OCI-LY3 (cell line): ENCODE results near the gene ZNF526.

Experiments
- EZH2phosphoT487 ChIP-seq: fragments of 200-600 bp; shearing (Covaris generic); IDR thresholded peaks from 2 replicates; pipeline ENCODE4 v1.6.1; 2018; ENCODE audit warnings: antibody characterized with exemption, mixed run types, low read depth
- TF ChIP-seq, protein P1 (sequence below): fragments of 200-600, 300-600 bp; sonication (generic); IDR thresholded peaks from 2 replicates; pipeline ENCODE4 v1.5.1; 2014; ENCODE audit warnings: antibody characterized with exemption, low read length, low read depth

DNA sequence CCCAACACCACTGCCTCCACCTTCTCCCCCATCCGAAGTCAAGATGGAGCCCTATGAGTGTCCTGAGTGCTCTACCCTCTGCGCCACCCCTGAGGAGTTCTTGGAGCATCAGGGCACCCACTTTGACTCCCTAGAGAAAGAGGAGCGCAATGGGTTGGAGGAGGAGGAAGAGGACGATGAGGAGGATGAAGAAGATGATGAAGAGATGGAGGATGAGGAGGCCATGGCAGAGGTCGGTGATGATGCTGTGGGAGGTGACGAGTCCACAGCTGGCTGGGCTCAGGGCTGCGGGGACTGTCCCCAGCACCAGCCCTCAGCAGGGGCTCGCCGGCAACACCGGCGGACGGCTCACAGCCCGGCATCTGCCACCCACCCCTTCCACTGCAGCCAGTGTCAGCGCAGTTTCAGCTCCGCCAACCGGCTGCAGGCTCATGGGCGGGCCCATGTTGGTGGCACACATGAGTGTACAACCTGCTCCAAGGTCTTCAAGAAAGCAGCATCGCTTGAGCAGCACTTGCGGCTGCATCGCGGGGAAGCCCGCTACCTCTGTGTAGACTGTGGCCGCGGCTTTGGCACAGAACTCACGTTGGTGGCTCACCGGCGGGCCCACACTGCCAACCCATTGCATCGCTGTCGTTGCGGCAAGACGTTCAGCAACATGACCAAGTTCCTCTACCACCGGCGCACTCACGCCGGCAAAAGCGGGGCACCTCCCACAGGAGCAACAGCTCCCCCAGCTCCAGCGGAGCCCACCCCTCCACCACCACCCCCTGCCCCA lies 5.0 kb downstream of the ZNF526 start:
- TF ChIP-seq, protein P1, sequence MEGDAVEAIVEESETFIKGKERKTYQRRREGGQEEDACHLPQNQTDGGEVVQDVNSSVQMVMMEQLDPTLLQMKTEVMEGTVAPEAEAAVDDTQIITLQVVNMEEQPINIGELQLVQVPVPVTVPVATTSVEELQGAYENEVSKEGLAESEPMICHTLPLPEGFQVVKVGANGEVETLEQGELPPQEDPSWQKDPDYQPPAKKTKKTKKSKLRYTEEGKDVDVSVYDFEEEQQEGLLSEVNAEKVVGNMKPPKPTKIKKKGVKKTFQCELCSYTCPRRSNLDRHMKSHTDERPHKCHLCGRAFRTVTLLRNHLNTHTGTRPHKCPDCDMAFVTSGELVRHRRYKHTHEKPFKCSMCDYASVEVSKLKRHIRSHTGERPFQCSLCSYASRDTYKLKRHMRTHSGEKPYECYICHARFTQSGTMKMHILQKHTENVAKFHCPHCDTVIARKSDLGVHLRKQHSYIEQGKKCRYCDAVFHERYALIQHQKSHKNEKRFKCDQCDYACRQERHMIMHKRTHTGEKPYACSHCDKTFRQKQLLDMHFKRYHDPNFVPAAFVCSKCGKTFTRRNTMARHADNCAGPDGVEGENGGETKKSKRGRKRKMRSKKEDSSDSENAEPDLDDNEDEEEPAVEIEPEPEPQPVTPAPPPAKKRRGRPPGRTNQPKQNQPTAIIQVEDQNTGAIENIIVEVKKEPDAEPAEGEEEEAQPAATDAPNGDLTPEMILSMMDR: no peak
- TF ChIP-seq EZH2phosphoT487: no peak
